ENCODE results near the gene KIF12. TPM values are rescaled to one million over a fixed set of nuclear protein-coding genes. Genes with fewer than 3 reads are reported as not detected.

Gene KIF12
- total and polyA plus RNA-seq, 2 of the 13 experiments (the other 11 are each of a cell fraction or from before 2014, with no cell fraction given), result 1.8 to 12.5 TPM

DNA sequence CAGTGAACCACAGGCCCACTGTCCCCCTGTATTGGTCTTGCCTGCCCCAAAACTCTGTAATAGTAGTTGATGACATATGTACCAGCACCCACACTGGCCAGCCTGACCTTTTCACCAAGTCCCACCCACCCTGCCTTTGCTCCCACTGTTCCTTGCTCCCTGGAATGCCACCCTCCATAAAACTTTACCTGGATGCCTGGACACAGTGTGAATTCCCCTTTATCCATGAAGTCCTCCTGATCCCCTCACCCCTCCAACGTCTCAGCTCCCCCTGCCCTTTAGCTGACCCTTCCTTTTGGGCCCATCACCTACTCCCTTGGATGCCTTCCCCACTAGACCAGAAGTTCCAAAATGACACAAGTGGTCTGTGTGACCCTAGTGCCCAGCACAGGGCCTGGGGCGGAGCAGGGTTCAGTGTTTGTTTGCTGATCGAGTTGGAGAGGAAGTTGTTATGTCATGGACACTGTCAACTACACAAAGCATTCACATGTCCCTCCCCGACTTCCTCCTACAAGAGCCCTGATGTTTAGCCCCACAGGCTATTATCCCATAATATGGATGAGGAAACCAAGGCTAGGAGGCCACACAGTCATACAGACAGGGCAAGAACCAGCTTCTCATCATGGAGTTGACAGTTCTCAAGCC lies 37.1 kb downstream of the KIF12 start (continued):
- TF ChIP-seq, protein P1, sequence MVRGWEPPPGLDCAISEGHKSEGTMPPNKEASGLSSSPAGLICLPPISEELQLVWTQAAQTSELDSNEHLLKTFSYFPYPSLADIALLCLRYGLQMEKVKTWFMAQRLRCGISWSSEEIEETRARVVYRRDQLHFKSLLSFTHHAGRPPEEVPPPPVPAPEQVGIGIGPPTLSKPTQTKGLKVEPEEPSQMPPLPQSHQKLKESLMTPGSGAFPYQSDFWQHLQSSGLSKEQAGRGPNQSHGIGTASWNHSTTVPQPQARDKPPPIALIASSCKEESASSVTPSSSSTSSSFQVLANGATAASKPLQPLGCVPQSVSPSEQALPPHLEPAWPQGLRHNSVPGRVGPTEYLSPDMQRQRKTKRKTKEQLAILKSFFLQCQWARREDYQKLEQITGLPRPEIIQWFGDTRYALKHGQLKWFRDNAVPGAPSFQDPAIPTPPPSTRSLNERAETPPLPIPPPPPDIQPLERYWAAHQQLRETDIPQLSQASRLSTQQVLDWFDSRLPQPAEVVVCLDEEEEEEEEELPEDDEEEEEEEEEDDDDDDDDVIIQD (CRISPR knock-in tag; IDR thresholded peaks at IDR 0.05; ENCODE audit: low read depth), result peak; percentile 74; the same call in 1 of the 2 replicates
- TF ChIP-seq PTBP1 (IDR thresholded peaks at IDR 0.05; ENCODE audit: low read depth, low read length, poor library complexity, severe bottlenecking) (no peak), ZNF629 (CRISPR knock-in tag; conservative IDR thresholded peaks at IDR 0.05) (peak; percentile 99), LCORL (IDR thresholded peaks at IDR 0.05) (no peak), LCORL (CRISPR knock-in tag; IDR thresholded peaks at IDR 0.05) (peak; percentile 94), HOXA3 (CRISPR knock-in tag; IDR thresholded peaks at IDR 0.05) (peak; percentile 60; the same call in 1 of the 2 replicates), SRSF4 (IDR thresholded peaks at IDR 0.05; ENCODE audit: low read depth, low read length, poor library complexity, severe bottlenecking) (no peak), HNRNPH1 (optimal IDR thresholded peaks at IDR 0.05; ENCODE audit: low read depth, low read length) (no peak), CCDC6 (CRISPR knock-in tag; IDR thresholded peaks at IDR 0.05) (peak; percentile 64; the same call in 1 of the 2 replicates), MIXL1 (CRISPR knock-in tag; IDR thresholded peaks at IDR 0.05) (peak; percentile 45; the same call in 1 of the 2 replicates), THAP7 (CRISPR knock-in tag; IDR thresholded peaks at IDR 0.05) (no peak), ZFX (CRISPR knock-in tag; IDR thresholded peaks at IDR 0.05; ENCODE audit: low read depth) (peak; percentile 58), BCL6 (CRISPR knock-in tag; IDR thresholded peaks at IDR 0.05) (peak; percentile 80), ZNF605 (CRISPR knock-in tag; IDR thresholded peaks at IDR 0.05) (peak; percentile 51), TFDP1 (CRISPR knock-in tag; IDR thresholded peaks at IDR 0.05; ENCODE audit: borderline replicate concordance) (0 out of 2 replicates have a peak, but pooled peaks have one; percentile 15), HDAC1 (CRISPR knock-in tag; IDR thresholded peaks at IDR 0.05) (peak; percentile 52; the same call in 1 of the 2 replicates), BORCS8-MEF2B (CRISPR knock-in tag; IDR thresholded peaks at IDR 0.05) (no peak), SPEN (CRISPR knock-in tag; IDR thresholded peaks at IDR 0.05; ENCODE audit: low read depth) (peak; percentile 20; the same call in 1 of the 2 replicates), ZMYM3 (CRISPR knock-in tag; IDR thresholded peaks at IDR 0.05) (peak; percentile 99), HMG20A (CRISPR knock-in tag; IDR thresholded peaks at IDR 0.05; ENCODE audit: borderline replicate concordance) (peak; percentile 34; the same call in 1 of the 2 replicates), ZFP1 (CRISPR knock-in tag; IDR thresholded peaks at IDR 0.05) (peak; percentile 45; the same call in 1 of the 2 replicates), CBX5 (CRISPR knock-in tag; IDR thresholded peaks at IDR 0.05; ENCODE audit: borderline replicate concordance) (peak; percentile 20; the same call in 1 of the 2 replicates)
- TF ChIP-seq, protein P2, sequence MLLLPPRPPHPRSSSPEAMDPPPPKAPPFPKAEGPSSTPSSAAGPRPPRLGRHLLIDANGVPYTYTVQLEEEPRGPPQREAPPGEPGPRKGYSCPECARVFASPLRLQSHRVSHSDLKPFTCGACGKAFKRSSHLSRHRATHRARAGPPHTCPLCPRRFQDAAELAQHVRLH (CRISPR knock-in tag; IDR thresholded peaks at IDR 0.05; ENCODE audit: borderline replicate concordance, low read depth), result 0 out of 2 replicates have a peak, but pooled peaks have one; percentile 42
- TF ChIP-seq, protein P3, sequence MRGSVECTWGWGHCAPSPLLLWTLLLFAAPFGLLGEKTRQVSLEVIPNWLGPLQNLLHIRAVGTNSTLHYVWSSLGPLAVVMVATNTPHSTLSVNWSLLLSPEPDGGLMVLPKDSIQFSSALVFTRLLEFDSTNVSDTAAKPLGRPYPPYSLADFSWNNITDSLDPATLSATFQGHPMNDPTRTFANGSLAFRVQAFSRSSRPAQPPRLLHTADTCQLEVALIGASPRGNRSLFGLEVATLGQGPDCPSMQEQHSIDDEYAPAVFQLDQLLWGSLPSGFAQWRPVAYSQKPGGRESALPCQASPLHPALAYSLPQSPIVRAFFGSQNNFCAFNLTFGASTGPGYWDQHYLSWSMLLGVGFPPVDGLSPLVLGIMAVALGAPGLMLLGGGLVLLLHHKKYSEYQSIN (CRISPR knock-in tag; IDR thresholded peaks at IDR 0.05; ENCODE audit: borderline replicate concordance), result no peak
- TF ChIP-seq, protein P4, sequence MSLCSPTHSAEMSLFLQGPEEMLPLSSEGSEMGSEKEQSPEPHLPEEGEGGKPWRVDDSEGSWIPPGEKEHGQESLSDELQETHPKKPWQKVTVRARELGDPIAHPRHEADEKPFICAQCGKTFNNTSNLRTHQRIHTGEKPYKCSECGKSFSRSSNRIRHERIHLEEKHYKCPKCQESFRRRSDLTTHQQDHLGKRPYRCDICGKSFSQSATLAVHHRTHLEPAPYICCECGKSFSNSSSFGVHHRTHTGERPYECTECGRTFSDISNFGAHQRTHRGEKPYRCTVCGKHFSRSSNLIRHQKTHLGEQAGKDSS (CRISPR knock-in tag; IDR thresholded peaks at IDR 0.05; ENCODE audit: borderline replicate concordance, low read depth), result peak; percentile 80; the same call in 1 of the 2 replicates
